Measurements from ENCODE around the gene PRPSAP2. TPM values are rescaled to one million over a fixed set of nuclear protein-coding genes. Genes with fewer than 3 reads are reported as not detected.

PRPSAP2 gene
- total RNA-seq, 2 experiments from 2014 or later, result 56.7 to 60.5 TPM

GRCh38 chr17:18970582-18971480, 112.9 kb downstream of the PRPSAP2 start:
- H3K27me3 Mint-ChIP-seq, result no peaks in the 10 kb centered on the region
- no peak for DNase-seq
- H3K4me1 Mint-ChIP-seq, result peaks cover 12% of the 10 kb centered on the region
- H3K27ac Mint-ChIP-seq, result no peak overlapping the region
- no peaks in the 10 kb centered on the region for H3K36me3 Mint-ChIP-seq
- H3K4me3 Mint-ChIP-seq, result no peak overlapping the region
- no peaks in the 10 kb centered on the region for H3K9me3 Mint-ChIP-seq

DNA sequence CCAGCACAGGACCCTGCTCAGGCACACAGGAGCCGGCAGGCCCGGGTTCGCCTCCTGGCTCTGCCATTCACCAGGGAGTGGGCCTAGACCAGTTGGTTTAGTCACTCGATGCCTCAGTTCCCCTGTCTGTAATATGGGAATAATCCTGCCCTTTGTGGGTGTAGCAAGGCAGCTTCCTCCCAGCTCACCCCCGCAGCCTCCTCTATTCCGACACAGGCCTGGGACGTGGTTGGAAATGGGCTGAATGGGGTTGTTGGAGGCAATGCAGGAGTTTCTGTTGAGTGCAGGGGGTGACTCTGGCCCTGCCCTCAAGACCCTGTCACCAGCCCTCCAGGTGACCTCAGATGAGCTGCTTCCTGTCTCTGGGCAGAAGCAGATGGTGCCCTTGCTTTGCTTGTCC, 113.9 kb downstream of the PRPSAP2 start:
- no peak overlapping the region for H3K27ac Mint-ChIP-seq
- no peak for DNase-seq
- no peaks in the 10 kb centered on the region for H3K27me3 Mint-ChIP-seq
- peaks cover 12% of the 10 kb centered on the region for H3K4me1 Mint-ChIP-seq
- H3K4me3 Mint-ChIP-seq, result no peak overlapping the region
- H3K9me3 Mint-ChIP-seq, result no peaks in the 10 kb centered on the region
- peaks cover 2% of the 10 kb centered on the region for H3K36me3 Mint-ChIP-seq

DNA sequence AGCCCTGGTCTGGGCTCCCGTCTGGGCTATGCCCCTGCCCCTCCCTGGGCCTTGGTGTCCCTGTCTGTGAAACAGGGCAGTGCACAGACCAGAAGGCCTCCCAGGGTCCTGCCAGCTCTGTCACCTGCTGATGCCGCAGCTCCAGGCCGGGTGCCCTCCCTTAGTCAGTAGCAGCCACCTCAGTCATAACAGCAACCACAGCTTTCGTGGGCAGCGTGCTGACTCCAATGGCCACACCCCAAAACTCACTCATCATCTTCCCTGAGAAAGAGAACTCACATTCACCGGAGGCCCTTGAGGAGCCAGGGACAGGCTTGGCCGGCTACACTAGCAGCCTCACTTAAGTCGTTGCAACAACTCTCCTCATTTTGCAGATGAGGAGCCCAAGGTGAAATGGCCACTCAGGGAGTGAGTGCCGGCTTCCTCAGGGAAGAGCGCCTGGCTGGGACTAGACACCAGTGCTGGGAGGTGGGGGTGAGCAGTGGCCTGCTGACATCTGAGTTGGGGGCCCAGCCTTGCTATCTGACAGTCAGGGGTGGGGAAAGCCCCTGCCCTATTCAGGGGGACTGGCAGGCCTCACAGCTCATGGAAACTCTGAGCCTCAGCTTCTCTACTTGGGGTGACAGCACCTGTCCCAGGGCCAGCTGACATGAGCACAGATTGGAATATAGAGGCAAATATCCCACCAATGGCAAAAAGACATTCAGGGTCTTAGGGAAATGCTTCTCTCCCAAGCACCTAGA, 116.6 kb downstream of the PRPSAP2 start:
- no peaks in the 10 kb centered on the region for H3K27me3 Mint-ChIP-seq
- no peaks in the 10 kb centered on the region for H3K9me3 Mint-ChIP-seq
- peaks cover 2% of the 10 kb centered on the region for H3K36me3 Mint-ChIP-seq
- peaks cover 11% of the 10 kb centered on the region for H3K4me1 Mint-ChIP-seq
- no peak overlapping the region for H3K27ac Mint-ChIP-seq
- DNase-seq, result no peak
- no peak overlapping the region for H3K4me3 Mint-ChIP-seq

GRCh38 chr17:18975597-18975996, 117.7 kb downstream of the PRPSAP2 start:
- no peaks in the 10 kb centered on the region for H3K27me3 Mint-ChIP-seq
- H3K9me3 Mint-ChIP-seq, result no peaks in the 10 kb centered on the region
- no peak overlapping the region for H3K27ac Mint-ChIP-seq
- peaks cover 8% of the 10 kb centered on the region for H3K4me1 Mint-ChIP-seq
- H3K4me3 Mint-ChIP-seq, result no peak overlapping the region
- peaks cover 2% of the 10 kb centered on the region for H3K36me3 Mint-ChIP-seq
- no peak for DNase-seq

GRCh38 chr17:18976201-18976600, 118.3 kb downstream of the PRPSAP2 start:
- DNase-seq, result no peak
- no peak overlapping the region for H3K4me3 Mint-ChIP-seq
- no peaks in the 10 kb centered on the region for H3K9me3 Mint-ChIP-seq
- H3K4me1 Mint-ChIP-seq, result peaks cover 8% of the 10 kb centered on the region
- H3K36me3 Mint-ChIP-seq, result peaks cover 2% of the 10 kb centered on the region
- no peaks in the 10 kb centered on the region for H3K27me3 Mint-ChIP-seq
- H3K27ac Mint-ChIP-seq, result no peak overlapping the region

- H3K27me3 Mint-ChIP-seq, result no peaks in the 10 kb centered on the region
- no peaks in the 10 kb centered on the region for H3K9me3 Mint-ChIP-seq
- no peak overlapping the region for H3K27ac Mint-ChIP-seq
- peaks cover 2% of the 10 kb centered on the region for H3K36me3 Mint-ChIP-seq
- DNase-seq, result no peak
- no peak overlapping the region for H3K4me3 Mint-ChIP-seq
- H3K4me1 Mint-ChIP-seq, result peaks cover 8% of the 10 kb centered on the region
These were observed 119.1 kb downstream of the PRPSAP2 start for GRCh38 chr17:18977021-18977420.

- H3K36me3 Mint-ChIP-seq, result peaks cover 2% of the 10 kb centered on the region
- no peaks in the 10 kb centered on the region for H3K9me3 Mint-ChIP-seq
- no peak overlapping the region for H3K4me3 Mint-ChIP-seq
- no peak for DNase-seq
- H3K27me3 Mint-ChIP-seq, result no peaks in the 10 kb centered on the region
- H3K4me1 Mint-ChIP-seq, result peaks cover 8% of the 10 kb centered on the region
- no peak overlapping the region for H3K27ac Mint-ChIP-seq
These were observed 119.7 kb downstream of the PRPSAP2 start for GRCh38 chr17:18977646-18978045.

DNA sequence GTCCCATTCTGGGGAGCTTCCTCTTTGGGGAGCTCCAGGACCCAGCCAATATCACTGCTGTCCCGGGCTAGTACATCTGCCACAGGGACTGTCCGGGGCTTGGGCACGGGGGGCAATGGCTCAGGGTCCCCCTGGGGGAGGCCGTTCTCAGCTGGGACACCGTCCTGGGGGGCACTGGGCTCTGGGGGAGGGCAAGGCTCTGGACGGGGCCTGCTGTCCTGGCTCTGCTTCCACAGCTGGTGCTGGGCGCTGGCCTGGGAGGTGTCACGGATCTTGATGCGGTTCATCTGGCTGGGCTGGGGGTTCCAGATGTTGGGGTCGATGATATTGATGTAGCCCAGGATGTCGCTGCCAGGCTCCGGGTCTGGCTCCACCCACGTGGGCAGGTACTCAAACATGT, 120.1 kb downstream of the PRPSAP2 start:
- Mint-ChIP-seq H3K36me3 (peaks cover 2% of the 10 kb centered on the region), H3K4me3 (no peak overlapping the region), H3K27ac (no peak overlapping the region), H3K4me1 (peaks cover 8% of the 10 kb centered on the region), H3K27me3 (no peaks in the 10 kb centered on the region), H3K9me3 (no peaks in the 10 kb centered on the region)
- DNase-seq, result no peak

- H3K4me1 Mint-ChIP-seq, result peaks cover 8% of the 10 kb centered on the region
- H3K27me3 Mint-ChIP-seq, result no peaks in the 10 kb centered on the region
- peaks cover 2% of the 10 kb centered on the region for H3K36me3 Mint-ChIP-seq
- no peak for DNase-seq
- no peak overlapping the region for H3K4me3 Mint-ChIP-seq
- no peak overlapping the region for H3K27ac Mint-ChIP-seq
- no peaks in the 10 kb centered on the region for H3K9me3 Mint-ChIP-seq
These were observed 120.7 kb downstream of the PRPSAP2 start for GRCh38 chr17:18978655-18979054.

Other genes with a start within 250 kb of the PRPSAP2 start
- gene TBC1D28, start 213.7 kb upstream of the PRPSAP2 start, total RNA-seq, result not detected
- 1 to 10 TPM; 6.6 to 7.6 TPM for gene FOXO3B, start 175.8 kb upstream of the PRPSAP2 start, total RNA-seq
- not detected for gene FBXW10, start 114.1 kb upstream of the PRPSAP2 start, total RNA-seq
- 10 to 100 TPM; 31.7 to 35.9 TPM for gene TVP23B, start 76.9 kb upstream of the PRPSAP2 start, total RNA-seq
- gene SLC5A10, start 94.0 kb downstream of the PRPSAP2 start, total RNA-seq, result not detected
- 10 to 100 TPM; 10.3 to 10.4 TPM for gene FAM83G, start 146.6 kb downstream of the PRPSAP2 start, total RNA-seq
- 10 to 100 TPM; 14.5 to 14.8 TPM for gene GRAP, start 188.8 kb downstream of the PRPSAP2 start, total RNA-seq

Data from activated naive CD8-positive, alpha-beta T cell treated with anti-CD3 and anti-CD28 coated beads for 36 hours (primary cell).